Measurements from ENCODE around the gene CKB.

DNA sequence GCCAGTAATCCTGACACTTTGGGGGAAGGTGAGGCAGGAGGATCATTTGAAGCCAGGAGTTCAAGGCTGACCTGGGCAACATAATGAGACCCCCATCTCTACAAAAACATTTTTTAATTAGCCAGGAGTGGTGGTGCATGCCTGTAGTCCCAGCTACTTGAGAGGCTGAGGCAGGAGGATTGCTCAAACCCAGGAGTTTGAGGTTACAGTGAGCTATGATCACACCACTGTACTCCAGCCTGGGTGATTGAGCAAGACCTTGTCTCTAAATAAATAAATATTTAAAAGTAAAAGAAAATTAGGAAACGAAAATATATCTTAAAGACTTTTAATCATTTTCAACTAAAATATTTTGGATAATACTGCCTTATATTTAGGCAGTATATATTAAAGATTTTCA, 25.9 kb downstream of the CKB start:
- no peak for TF ChIP-seq POLR2AphosphoS5 (IDR thresholded peaks at IDR 0.05)
- TF ChIP-seq, protein P1, sequence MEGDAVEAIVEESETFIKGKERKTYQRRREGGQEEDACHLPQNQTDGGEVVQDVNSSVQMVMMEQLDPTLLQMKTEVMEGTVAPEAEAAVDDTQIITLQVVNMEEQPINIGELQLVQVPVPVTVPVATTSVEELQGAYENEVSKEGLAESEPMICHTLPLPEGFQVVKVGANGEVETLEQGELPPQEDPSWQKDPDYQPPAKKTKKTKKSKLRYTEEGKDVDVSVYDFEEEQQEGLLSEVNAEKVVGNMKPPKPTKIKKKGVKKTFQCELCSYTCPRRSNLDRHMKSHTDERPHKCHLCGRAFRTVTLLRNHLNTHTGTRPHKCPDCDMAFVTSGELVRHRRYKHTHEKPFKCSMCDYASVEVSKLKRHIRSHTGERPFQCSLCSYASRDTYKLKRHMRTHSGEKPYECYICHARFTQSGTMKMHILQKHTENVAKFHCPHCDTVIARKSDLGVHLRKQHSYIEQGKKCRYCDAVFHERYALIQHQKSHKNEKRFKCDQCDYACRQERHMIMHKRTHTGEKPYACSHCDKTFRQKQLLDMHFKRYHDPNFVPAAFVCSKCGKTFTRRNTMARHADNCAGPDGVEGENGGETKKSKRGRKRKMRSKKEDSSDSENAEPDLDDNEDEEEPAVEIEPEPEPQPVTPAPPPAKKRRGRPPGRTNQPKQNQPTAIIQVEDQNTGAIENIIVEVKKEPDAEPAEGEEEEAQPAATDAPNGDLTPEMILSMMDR (IDR thresholded peaks at IDR 0.05), result no peak
- TF ChIP-seq POLR2A (IDR thresholded peaks at IDR 0.05), result no peak
- TF ChIP-seq EP300 (IDR thresholded peaks at IDR 0.05), result no peak
